HEK293T (cell line): Measurements from ENCODE around the gene DIAPH3.

Experiments
- CTCF ChIA-PET: fragments of 350-600 bp; formaldehyde crosslinking; extraction: SDS; loops from one replicate; lab custom pipeline; 2021; ENCODE audit warnings: antibody characterized with exemption, inconsistent platforms; lab: Yijun Ruan, JAX
- POLR2A ChIA-PET: fragments of 350-600 bp; formaldehyde crosslinking; extraction: SDS; loops from one replicate; lab custom pipeline; 2020; ENCODE audit warnings: antibody characterized with exemption, inconsistent platforms; lab: Yijun Ruan, JAX
- DNase-seq: peaks from one replicate; pipeline ENCODE4 v3.0.0; 2012; ENCODE audit warnings: mixed read lengths; ENCODE audit errors: extremely low spot score
- ARNT ChIP-seq: fragments of 450-650 bp; IDR thresholded peaks from 2 replicates; pipeline ENCODE4 v1.6.1; 2017; ENCODE audit warnings: mild to moderate bottlenecking
- BHLHE40 ChIP-seq: fragments of 450-650 bp; IDR thresholded peaks from 2 replicates; pipeline ENCODE4 v1.6.1; 2016; ENCODE audit warnings: mild to moderate bottlenecking, moderate library complexity, borderline replicate concordance
- CTBP1 ChIP-seq: fragments of 450-650 bp; IDR thresholded peaks from 2 replicates; pipeline ENCODE4 v1.6.1; 2016; ENCODE audit warnings: borderline replicate concordance
- ELF4 ChIP-seq: fragments of 450-650 bp; IDR thresholded peaks from 2 replicates; pipeline ENCODE4 v1.6.1; 2017; ENCODE audit warnings: antibody characterized with exemption
- FOXA1 ChIP-seq: fragments of 450-650 bp; IDR thresholded peaks from 2 replicates; pipeline ENCODE4 v1.6.1; 2016; ENCODE audit warnings: mild to moderate bottlenecking
- FOXK2 ChIP-seq: fragments of 450-650 bp; IDR thresholded peaks from 2 replicates; pipeline ENCODE4 v1.6.1; 2016; ENCODE audit warnings: mild to moderate bottlenecking
- FOXM1 ChIP-seq: fragments of 450-650 bp; IDR thresholded peaks from 2 replicates; pipeline ENCODE4 v1.6.1; 2017; ENCODE audit warnings: mild to moderate bottlenecking, borderline replicate concordance
- HDGF ChIP-seq: fragments of 450-650 bp; IDR thresholded peaks from 2 replicates; pipeline ENCODE4 v1.6.1; 2017; ENCODE audit warnings: antibody characterized with exemption, borderline replicate concordance
- L3MBTL2 ChIP-seq: fragments of 450-650 bp; conservative IDR thresholded peaks from 2 replicates; pipeline ENCODE4 v1.6.1; 2016; ENCODE audit warnings: mild to moderate bottlenecking
- LEF1 ChIP-seq: fragments of 450-650 bp; IDR thresholded peaks from 2 replicates; pipeline ENCODE4 v1.6.1; 2017; ENCODE audit warnings: mild to moderate bottlenecking, borderline replicate concordance
- NFRKB ChIP-seq: fragments of 450-650 bp; IDR thresholded peaks from 2 replicates; pipeline ENCODE4 v1.6.1; 2016; ENCODE audit warnings: mild to moderate bottlenecking, moderate library complexity
- PKNOX1 ChIP-seq: fragments of 450-650 bp; IDR thresholded peaks from 2 replicates; pipeline ENCODE4 v1.6.1; 2016
- SP1 ChIP-seq: fragments of 450-650 bp; IDR thresholded peaks from 2 replicates; pipeline ENCODE4 v1.6.1; 2017
- SUZ12 ChIP-seq: fragments of 450-650 bp; IDR thresholded peaks from 2 replicates; pipeline ENCODE4 v1.6.1; 2016; ENCODE audit warnings: mild to moderate bottlenecking
- TARDBP ChIP-seq: fragments of 450-650 bp; IDR thresholded peaks from 2 replicates; pipeline ENCODE4 v1.6.1; 2016
- ZNF384 ChIP-seq: fragments of 450-650 bp; IDR thresholded peaks from 2 replicates; pipeline ENCODE4 v1.6.1; 2016

The DIAPH3 gene

GRCh38 chr13:59865398-59865797 is 298.3 kb downstream of the DIAPH3 start:
- no peak for TF ChIP-seq ELF4
- no peak for TF ChIP-seq BHLHE40
- TF ChIP-seq FOXM1: no peak
- peak; percentile 94 for TF ChIP-seq PKNOX1
- TF ChIP-seq HDGF: no peak
- TF ChIP-seq CTBP1: peak; percentile 52; the same call in 1 of the 2 replicates
- TF ChIP-seq LEF1: no peak; the same call in 1 of the 2 replicates
- TF ChIP-seq SP1: no peak
- CTCF ChIA-PET: no interaction called here

GRCh38 chr13:59863621-59864020 is 300.1 kb downstream of the DIAPH3 start:
- DNase-seq: no peak
- POLR2A ChIA-PET: no interaction called here
- no peak for TF ChIP-seq TARDBP
- TF ChIP-seq FOXA1: no peak
- no peak for TF ChIP-seq FOXM1
- TF ChIP-seq ELF4: no peak
- no peak for TF ChIP-seq CTBP1
- CTCF ChIA-PET: no interaction called here

More at GRCh38 chr13:59865398-59865797, 298.3 kb downstream of the DIAPH3 start:
- POLR2A ChIA-PET: no interaction called here
- DNase-seq: no peak

GRCh38 chr13:59861676-59862075 is 302.1 kb downstream of the DIAPH3 start:
- TF ChIP-seq L3MBTL2 (no peak), CTBP1 (no peak), HDGF (no peak), FOXK2 (no peak), BHLHE40 (no peak), SUZ12 (no peak), ZNF384 (no peak), FOXM1 (no peak), LEF1 (no peak), TARDBP (no peak), NFRKB (no peak), SP1 (no peak)
- ChIA-PET CTCF (no interaction called here), POLR2A (interaction anchor here (0.6 kb wide), 1 partner anchor 377 kb away, joined by 4 read pairs; no protein-coding TSS in a partner anchor)
- no peak for DNase-seq

- ChIA-PET CTCF (no interaction called here), POLR2A (no interaction called here)
Measured at GRCh38 chr13:59856281-59856810, 307.4 kb downstream of the DIAPH3 start.

GRCh38 chr13:59846845-59847620 is 316.7 kb downstream of the DIAPH3 start:
- CTCF ChIA-PET: no interaction called here
- no peak for TF ChIP-seq ZNF384
- TF ChIP-seq PKNOX1: no peak
- no peak for TF ChIP-seq ELF4
- no peak for TF ChIP-seq BHLHE40
- no peak for TF ChIP-seq TARDBP
- TF ChIP-seq L3MBTL2: no peak
- TF ChIP-seq SP1: no peak
- no peak for TF ChIP-seq HDGF
- no peak for TF ChIP-seq ARNT
- no peak for TF ChIP-seq FOXM1
- no peak for TF ChIP-seq SUZ12
- no peak for TF ChIP-seq LEF1
- no peak for TF ChIP-seq FOXK2
- no peak for TF ChIP-seq NFRKB
- TF ChIP-seq CTBP1: no peak
- TF ChIP-seq FOXA1: no peak
- POLR2A ChIA-PET: no interaction called here
- no peak for DNase-seq

More at GRCh38 chr13:59856281-59856810, 307.4 kb downstream of the DIAPH3 start:
- no peak for DNase-seq
- TF ChIP-seq ELF4 (no peak), NFRKB (no peak), PKNOX1 (no peak)

- no peak for DNase-seq
- ChIA-PET CTCF (no interaction called here), POLR2A (no interaction called here)
- TF ChIP-seq CTBP1 (no peak), SP1 (no peak), SUZ12 (no peak), PKNOX1 (no peak), FOXA1 (no peak), TARDBP (no peak)
Measured at GRCh38 chr13:59843040-59843439, 320.7 kb downstream of the DIAPH3 start.
